NCI-H524 (cell line): ENCODE measurements around the gene ATP1A1.
A peak's percentile ranks its signal among the peaks of the same experiment; 100 is the strongest.

ENCODE experiments used
- DNase-seq, 2 experiments: peaks; one replicate each; lab custom pipeline; 2025; lab: John Stamatoyannopoulos, UW

ATP1A1 gene

DNA sequence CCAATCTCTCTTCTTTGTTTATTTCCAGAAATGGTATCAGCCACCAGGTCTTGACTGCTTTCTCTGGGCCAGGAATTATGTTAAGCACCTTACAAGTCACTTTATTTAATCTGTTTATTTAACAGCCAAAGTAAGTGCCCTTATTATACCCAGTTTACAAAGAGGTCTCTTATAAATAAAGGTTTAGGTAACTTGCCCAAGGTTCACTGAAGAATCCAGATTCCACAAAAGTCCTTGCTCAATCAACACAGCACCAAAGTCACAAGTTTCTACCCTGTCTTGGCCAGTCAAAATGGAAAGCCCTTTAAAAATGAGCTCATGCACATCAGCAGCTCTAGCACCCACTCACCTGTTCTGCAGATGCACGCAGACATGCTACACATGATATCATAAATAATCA, 28.0 kb upstream of the ATP1A1 start:
- no peak for DNase-seq

GRCh38 chr1:116345843-116346242, 27.2 kb upstream of the ATP1A1 start:
- DNase-seq: peak; percentile 35 to 82

DNA sequence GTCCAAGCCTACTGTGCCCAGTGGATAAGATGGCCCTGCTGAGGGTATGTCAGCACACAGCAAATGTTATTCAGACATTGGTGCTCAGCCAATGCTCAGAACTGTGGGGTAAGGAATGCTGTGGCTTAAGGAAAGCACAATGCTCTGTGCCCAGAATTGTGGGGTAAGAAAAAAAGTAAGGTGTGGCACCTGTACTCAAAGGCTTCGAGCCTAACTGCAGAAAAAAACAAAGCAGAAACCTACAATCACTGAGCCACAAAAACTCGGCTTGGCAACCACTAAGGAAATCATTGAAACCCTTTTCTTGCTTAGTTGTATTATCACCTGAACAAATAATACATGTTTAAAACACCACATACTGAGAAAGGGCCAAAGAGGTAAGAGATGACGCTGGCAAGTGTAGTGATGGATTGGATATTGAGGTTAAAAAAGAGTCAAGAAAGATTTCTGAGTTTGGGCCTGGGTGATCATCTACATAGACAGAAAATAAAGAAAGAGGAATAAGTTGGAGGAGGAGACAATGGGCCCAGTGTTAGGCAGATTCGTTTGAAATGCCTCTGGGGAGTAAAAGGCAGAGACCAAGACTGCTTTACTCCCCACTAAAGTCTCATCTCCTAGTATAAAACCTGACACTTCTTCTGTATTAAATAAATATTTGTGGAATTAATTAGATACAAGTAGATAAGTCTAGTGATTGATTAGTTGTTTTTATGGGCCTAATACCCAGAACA, 25.9 kb upstream of the ATP1A1 start:
- no peak for DNase-seq

DNA sequence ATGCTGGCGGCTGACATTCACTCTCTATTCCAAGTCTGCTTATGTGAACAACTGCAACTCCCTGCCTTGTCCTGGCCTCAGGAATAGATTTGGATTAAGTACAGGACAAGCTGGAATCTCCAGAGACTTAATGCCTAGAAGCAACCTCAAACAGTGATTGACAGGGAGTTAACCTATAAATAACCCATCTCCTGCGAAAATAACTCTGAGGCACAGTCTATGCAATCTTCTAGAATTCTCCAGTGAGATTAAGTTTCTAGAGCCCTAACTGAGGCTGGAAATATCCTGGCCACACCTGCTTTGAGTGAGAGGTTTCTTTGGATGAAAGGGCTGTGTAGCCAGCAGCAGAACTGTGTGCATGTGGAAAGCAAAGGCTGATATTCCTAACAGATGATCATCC, 25.3 kb upstream of the ATP1A1 start:
- DNase-seq: peak in 1 of 2 experiments; percentile 19

GRCh38 chr1:116350097-116350645, 22.9 kb upstream of the ATP1A1 start:
- no peak for DNase-seq

DNA sequence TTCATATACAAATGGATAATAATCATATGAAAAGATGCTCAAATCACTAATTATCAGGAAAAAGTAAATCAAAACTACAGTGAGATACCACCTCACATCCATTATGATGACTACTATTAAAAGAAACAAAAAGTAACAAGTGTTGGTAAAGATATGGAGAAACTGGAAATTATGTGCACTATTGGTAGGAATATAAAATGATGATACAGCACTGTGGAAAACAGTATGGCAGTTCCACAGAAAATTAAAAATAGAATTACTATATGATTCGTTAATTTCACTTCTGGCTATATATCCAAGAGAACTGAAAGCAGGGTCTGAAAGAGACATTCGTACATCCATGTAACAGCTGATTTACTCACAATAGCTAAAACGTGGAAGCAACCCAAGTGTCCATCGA, 21.1 kb upstream of the ATP1A1 start:
- DNase-seq: no peak

GRCh38 chr1:116352349-116352813, 20.7 kb upstream of the ATP1A1 start:
- no peak for DNase-seq

GRCh38 chr1:116353155-116353554, 19.9 kb upstream of the ATP1A1 start:
- no peak for DNase-seq

GRCh38 chr1:116356067-116356466, 17.0 kb upstream of the ATP1A1 start:
- DNase-seq: no peak

DNA sequence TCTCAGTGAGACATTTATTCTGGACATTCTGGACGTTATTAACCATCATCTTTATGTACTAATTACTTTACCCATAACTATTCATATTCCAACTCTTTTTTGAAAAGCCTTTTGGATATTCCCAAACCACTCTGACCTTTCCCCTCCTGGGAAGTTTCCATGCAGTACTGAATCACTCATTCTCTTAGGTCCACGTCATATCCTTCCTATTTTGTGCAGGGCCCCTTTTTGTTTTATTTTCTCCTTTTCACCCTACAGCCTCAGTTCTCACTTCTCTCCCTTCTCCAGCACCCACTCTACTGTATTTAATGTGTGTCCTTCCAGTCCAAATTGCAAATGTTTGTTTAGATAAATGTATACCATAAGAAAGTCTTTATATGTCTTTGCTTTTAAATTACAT, 16.4 kb upstream of the ATP1A1 start:
- DNase-seq: no peak

- DNase-seq: no peak
These were observed 15.6 kb upstream of the ATP1A1 start for GRCh38 chr1:116357487-116357886.

DNA sequence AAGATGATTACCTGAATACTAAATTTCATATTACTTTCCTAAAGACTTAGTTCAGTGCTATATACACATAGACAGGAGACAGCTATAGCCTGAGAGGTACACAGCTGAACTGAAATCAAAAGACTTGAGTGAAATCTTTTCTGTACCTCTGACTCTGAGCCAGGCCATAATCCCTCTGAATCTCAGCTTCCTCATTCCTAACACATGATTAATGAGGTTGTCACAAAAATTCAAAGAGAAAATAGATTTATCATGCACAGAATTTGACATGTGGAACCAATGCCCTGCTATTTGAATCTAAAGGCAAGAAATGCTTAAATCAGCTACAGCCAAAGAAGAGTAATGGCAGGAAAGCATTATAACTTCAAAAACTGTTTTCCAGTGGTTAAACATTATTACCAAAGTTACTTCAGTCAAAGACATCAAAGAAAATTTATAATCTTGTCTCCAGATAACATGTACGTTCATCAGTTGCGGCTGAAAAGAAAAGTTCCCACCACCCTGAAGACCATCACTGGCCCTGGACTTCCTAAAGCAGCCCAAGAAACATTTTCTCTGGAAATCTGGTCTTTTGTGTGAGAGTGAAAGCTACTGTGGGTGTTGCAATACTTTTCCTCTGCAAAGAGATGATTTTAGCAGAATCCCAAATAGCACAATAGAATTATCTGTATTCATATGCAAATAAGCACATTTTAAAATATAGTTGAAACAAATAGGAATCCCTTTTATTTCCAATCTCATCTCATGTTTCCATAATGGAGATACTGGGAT, 13.8 kb upstream of the ATP1A1 start:
- DNase-seq: no peak

DNA sequence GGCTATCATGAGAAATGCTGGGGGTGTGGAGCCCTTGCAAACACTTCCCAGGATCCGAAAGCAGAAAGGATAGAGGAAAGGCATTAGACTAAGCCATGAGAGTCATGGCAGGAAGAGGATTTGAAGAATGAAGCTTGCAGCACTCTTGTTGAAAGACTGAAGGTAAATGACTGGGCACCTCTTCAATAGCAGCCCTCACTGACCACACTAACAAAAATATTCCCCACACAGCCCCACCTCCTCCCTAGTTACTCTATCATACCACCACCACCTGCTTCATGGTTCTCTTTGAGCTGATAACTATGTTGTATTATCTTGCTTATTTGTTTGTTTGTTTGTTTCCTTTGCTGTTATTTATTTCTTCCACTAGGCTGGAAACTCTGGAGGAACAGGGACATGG, 13.2 kb upstream of the ATP1A1 start:
- no peak for DNase-seq

GRCh38 chr1:116360429-116361173, 12.4 kb upstream of the ATP1A1 start:
- peak in 1 of 2 experiments; percentile 3 for DNase-seq

- no peak for DNase-seq
These were observed 11.4 kb upstream of the ATP1A1 start for GRCh38 chr1:116361648-116362047.

GRCh38 chr1:116362050-116362449, 11.0 kb upstream of the ATP1A1 start:
- DNase-seq: no peak

DNA sequence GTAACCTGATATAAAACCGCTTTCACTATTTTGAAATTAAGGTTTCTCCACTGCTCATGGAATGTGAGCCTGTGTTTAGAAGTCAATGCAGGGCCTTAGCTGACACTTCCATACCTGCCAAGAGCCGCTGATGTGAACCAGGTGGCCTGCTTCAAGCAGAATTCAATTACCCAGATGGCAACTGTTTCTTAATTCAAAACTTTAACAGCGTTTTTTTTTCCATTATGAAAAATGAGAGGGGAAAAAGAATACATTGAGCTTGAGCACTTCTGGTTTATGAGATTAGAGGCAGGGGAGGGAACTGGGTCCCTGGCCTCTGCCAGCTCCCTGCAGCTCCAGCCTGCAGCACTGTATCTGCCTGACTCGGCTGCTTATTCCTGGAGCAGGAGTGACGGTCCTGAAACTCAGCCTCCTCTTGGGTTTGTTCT, 7.7 kb upstream of the ATP1A1 start:
- peak; percentile 33 to 83 for DNase-seq

DNA sequence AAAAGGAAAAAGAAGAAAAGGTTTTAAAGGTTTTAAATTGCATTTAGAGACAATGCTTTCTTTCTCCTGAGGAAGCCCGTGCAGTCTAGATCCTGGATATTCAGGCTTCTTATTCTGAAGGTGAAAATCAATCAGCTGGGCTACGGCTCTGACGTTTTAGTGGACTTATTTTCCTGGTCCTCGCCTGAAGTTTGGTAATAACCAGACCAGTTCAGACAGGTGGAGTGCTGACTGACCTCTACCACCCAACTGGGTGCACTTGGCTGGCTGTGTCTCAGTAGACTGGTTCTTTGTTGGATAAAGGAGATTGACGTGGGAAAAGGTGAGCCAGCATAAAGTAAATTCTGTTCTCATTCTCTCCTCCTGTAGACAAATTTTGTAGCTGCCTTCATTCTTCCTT, 7.2 kb upstream of the ATP1A1 start:
- DNase-seq: peak in 1 of 2 experiments; percentile 47

GRCh38 chr1:116367256-116367945, 5.6 kb upstream of the ATP1A1 start:
- no peak for DNase-seq

DNA sequence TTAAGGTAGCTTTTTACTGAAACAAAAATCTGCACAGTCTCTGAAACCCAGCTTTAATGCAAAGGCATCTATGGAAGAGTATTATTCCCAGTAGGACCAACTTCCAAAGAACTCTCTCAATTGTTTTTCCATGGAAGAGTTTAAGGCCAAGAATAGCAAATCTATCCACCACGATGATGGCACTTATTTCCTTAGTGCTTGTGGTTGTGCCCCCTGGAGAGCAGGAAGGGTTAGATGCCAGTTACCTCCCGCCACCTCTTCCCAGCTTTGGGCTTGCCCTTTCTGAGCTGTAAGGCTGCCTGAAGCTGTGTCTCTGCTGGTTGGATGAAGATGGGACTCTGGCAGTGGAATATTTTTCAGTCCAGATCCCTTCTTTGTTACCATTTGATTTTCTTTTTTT, 4.8 kb upstream of the ATP1A1 start:
- DNase-seq: no peak

- DNase-seq: no peak
These were observed 2.9 kb upstream of the ATP1A1 start for GRCh38 chr1:116370181-116370580.

- no peak for DNase-seq
These were observed 1.3 kb upstream of the ATP1A1 start for GRCh38 chr1:116371752-116372151.
